Testis (tissue), 3 donors: ENCODE results near the gene DDIT3. TPM values are rescaled to one million over a fixed set of nuclear protein-coding genes. Genes with fewer than 3 reads are reported as not detected.
A peak's percentile ranks its signal among the peaks of the same experiment; 100 is the strongest.

Experiments
- DNase-seq: peaks from one replicate; pipeline ENCODE4 v3.0.0-alpha.2; 2019
- H3K27ac ChIP-seq, 2 donors: fragments of 200-600 bp; sonication (generic); one replicate each; pipeline ENCODE4 v1.5.1; 2019
- H3K27me3 ChIP-seq: fragments of 200-600 bp; sonication (generic); one replicate; pipeline ENCODE4 v1.5.1; 2019
- H3K36me3 ChIP-seq: fragments of 200-600 bp; sonication (generic); one replicate; pipeline ENCODE4 v1.5.1; 2017; ENCODE audit warnings: low read depth; ENCODE audit errors: missing control alignments
- H3K4me1 ChIP-seq: fragments of 200-600 bp; sonication (generic); one replicate; pipeline ENCODE4 v1.5.1; 2019
- H3K4me3 ChIP-seq, 2 donors: fragments of 200-600 bp; sonication (generic); one replicate each; pipeline ENCODE4 v1.5.1; 2017 to 2019
- H3K9me3 ChIP-seq: fragments of 200-600 bp; sonication (generic); one replicate; pipeline ENCODE4 v1.5.1; 2017
- CTCF ChIP-seq, 3 experiments: fragments of 450-650 bp in 2 of 3; fragments of 200-600 bp in 1 of 3; sonication (generic) in 1 of 3; IDR thresholded peaks; one replicate each; pipeline ENCODE4 v1.5.1; 2016 to 2019; ENCODE audit warnings: antibody characterized with exemption in 3 of 3, mild to moderate bottlenecking in 2 of 3, moderate library complexity in 1 of 3
- POLR2A ChIP-seq: fragments of 450-650 bp; IDR thresholded peaks from one replicate; pipeline ENCODE4 v1.6.1; 2017; ENCODE audit warnings: antibody characterized with exemption, mild to moderate bottlenecking, moderate library complexity
- WGBS, 2 donors: methylation state at CpG; one replicate each; pipeline ENCODE4 v1.1.5; 2018; 5-methylcytosine and 5-hydroxymethylcytosine counted together
- intact Hi-C: fragments of 100-400 bp; cut with DNase I; formaldehyde crosslinking; loops from one replicate; pipeline ENCODE4 v1.15.1; 2023; ENCODE audit warnings: low total_unique reads
- polyA plus RNA-seq: library from polyadenylated mRNA; stranded (reverse); fragments of 350-450 nt; fragmentation: Illumina TruSeq; extraction: RNeasy Lipid Tissue Mini Kit (QIAGEN cat#74804); gene quantifications from one replicate; pipeline ENCODE4 v1.2.3, GENCODE V29; 2014; ENCODE audit warnings: low read depth, low replicate concordance; ENCODE audit not compliant: insufficient read depth
- total RNA-seq, 2 donors: library from RNA; depleted of rRNA; stranded (reverse); fragments of >200 nt; gene quantifications; one replicate each; pipeline ENCODE4 v1.2.3, GENCODE V29; 2016

DDIT3 gene
- total and polyA plus RNA-seq, 3 donors from 2014 or later: 44.2 to 63.9 (median 45.6) TPM

GRCh38 chr12:57476993-57477709 is 43.2 kb downstream of the DDIT3 start:
- Histone ChIP-seq H3K27ac (no peak overlapping the region), H3K4me3 (peak overlapping the region in 1 of 2 donors; percentile 23), H3K4me1 (peaks cover 15% of the 10 kb centered on the region), H3K27me3 (no peaks in the 10 kb centered on the region), H3K9me3 (no peaks in the 10 kb centered on the region), H3K36me3 (no peaks in the 10 kb centered on the region)
- no peak for TF ChIP-seq POLR2A
- TF ChIP-seq CTCF (IDR thresholded peaks at IDR 0.05): no peak
- WGBS, 2 donors: 80 to 85% methylated on average over 15 of the region's 15 CpGs
- DNase-seq: no peak
- intact Hi-C loops: no loop called here

- WGBS, 2 donors: 21% methylated on average over 24 to 29 of the region's 29 CpGs
- Histone ChIP-seq H3K4me1 (peaks cover 15% of the 10 kb centered on the region), H3K9me3 (no peaks in the 10 kb centered on the region), H3K36me3 (no peaks in the 10 kb centered on the region), H3K27me3 (no peaks in the 10 kb centered on the region), H3K4me3 (peak overlapping the region; percentile 19 to 61), H3K27ac (no peak overlapping the region)
- peak; percentile 40 for DNase-seq
- intact Hi-C loops: no loop called here
- TF ChIP-seq CTCF (IDR thresholded peaks at IDR 0.05) (no peak), POLR2A (no peak)
Measured at GRCh38 chr12:57476162-57476992, 43.9 kb downstream of the DDIT3 start.

GRCh38 chr12:57475271-57476161 is 44.8 kb downstream of the DDIT3 start:
- 8 to 10% methylated on average over 32 to 83 of the region's 84 CpGs for WGBS, 2 donors
- no peaks in the 10 kb centered on the region for H3K27me3 ChIP-seq
- no peaks in the 10 kb centered on the region for H3K9me3 ChIP-seq
- H3K4me1 ChIP-seq: peaks cover 15% of the 10 kb centered on the region
- no peaks in the 10 kb centered on the region for H3K36me3 ChIP-seq
- DNase-seq: peak; percentile 66
- H3K27ac ChIP-seq: no peak overlapping the region
- no peak for TF ChIP-seq POLR2A
- no peak for TF ChIP-seq CTCF (IDR thresholded peaks at IDR 0.05)
- intact Hi-C loops: no loop called here
- H3K4me3 ChIP-seq: peak overlapping the region; percentile 19 to 61

- H3K36me3 ChIP-seq: no peaks in the 10 kb centered on the region
- H3K9me3 ChIP-seq: no peaks in the 10 kb centered on the region
- H3K4me1 ChIP-seq: peaks cover 15% of the 10 kb centered on the region
- no peak for DNase-seq
- intact Hi-C loops: no loop called here
- no peak overlapping the region for H3K27ac ChIP-seq
- WGBS, 2 donors: 48 to 54% methylated on average over 6 to 7 of the region's 7 CpGs
- TF ChIP-seq CTCF (IDR thresholded peaks at IDR 0.05): no peak
- TF ChIP-seq POLR2A: no peak
- H3K27me3 ChIP-seq: no peaks in the 10 kb centered on the region
- peak overlapping the region; percentile 19 to 61 for H3K4me3 ChIP-seq
Measured at GRCh38 chr12:57474862-57475261, 45.5 kb downstream of the DDIT3 start.
